ENCODE measurements around the gene FAM110A.
"Not testable (repeated sequence)": the region's sequence is repeated elsewhere in the genome, so short reads cannot be mapped to it uniquely, and the experiment has no call there.

Gene FAM110A

DNA sequence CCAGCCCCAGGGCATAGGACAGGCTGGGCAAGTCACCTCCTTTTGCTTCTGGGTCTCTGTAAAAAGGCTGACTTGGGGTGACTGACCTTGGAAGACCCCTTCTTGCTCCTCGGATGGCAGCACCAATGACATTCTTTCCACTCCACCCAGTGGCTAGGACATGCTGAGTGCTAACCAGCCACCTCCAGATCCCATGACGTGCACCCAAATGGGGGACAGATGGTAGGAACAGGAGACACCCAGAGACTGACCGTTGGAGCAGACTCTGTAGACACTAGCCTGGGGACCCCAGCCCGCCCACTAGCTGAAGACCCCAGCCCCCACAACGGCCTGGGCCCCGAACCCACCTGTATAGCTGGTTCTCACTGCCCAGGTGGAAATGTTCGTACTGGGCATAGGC lies 44.3 kb downstream of the FAM110A start:
- no peak for DNase-seq

DNA sequence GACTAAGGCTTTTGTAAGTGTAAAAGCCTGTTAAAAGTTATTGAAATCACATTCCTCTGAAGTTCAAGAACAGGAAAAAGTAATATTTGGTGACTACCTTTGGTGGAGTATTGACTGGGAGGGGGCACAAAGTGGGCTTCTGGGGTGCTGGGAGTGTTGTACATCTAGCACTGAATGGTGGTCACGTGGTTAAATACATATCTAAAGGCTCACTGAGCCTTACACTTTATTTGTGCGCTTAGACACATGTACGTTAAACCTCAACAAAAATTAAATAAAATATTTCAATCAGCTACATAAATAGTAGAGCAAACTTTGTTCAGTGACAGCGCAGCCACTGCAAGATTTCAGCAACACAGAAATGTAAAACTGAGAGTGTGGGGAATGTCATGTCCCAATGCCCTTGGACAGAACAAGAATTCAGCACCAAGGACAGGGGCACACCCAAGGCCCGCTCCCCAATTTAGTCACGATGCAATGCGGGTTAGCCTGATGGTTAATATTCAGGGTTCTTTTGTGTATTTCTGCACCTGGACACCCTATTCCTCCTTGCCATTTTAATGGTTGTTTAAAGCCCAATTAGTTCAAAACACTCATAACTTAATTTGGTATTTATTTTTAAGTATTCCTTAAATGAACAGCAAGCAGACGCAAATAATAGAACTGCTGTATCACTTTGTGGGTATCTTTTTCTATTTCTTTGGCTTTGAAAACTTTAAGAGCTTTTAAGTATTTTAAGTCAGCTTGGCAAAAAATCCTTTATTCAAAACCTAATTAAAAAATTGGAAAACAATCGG lies 45.2 kb downstream of the FAM110A start:
- no peak for DNase-seq

DNA sequence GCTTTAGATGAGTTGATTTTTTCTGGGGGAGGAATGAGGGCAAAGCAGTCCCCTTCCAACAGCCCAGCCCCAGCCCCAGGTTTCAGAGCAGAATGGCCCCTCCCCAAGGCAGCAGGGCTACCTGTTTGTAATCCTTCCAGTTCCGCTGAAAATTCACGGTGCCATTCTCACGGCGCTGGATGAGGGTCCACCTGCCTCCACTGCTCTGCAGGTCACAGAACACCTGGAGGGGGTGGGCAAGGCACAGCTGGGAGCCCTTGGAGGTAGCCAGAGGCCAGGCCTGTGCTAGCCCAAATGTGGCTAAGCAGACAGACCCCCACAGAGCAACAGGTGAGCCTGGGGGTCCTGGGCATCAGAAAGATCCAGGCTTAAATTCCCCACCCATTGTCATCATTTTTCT lies 46.1 kb downstream of the FAM110A start:
- no peak for DNase-seq

DNA sequence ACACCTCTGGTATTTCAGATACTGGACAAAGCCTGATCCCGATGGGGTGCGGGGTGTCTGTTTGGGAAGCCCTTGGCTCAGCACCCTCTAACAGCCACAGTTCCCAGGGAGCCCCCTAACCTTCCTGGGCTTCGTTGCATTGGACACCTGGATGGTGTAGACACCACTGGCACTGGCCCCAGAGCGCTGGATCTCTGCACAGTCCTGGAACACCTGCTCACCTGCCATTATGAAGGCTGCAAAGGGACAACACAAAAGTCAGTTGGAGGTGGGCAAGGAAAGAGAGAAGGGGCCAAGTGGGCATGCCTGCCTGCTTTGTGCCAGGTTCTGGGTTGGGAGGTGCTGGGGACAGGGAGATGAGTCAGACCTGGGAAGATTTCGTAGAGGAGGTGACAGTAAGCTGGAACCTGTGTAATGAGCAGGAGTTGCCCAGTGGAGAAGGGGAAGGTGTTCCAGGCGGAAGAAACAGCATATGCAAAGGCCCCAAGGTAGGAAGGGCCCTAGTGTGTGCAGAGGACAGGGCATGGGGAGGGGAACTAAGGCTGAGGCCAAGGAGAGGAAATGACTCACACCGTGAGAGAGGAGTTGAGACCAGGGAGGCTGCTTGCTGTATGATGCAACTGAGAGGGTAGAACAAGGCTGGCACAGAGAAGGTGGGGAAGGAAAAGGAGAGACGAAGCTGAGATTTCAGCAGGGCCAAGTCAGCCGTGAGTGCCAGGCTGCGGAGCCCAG lies 47.7 kb downstream of the FAM110A start:
- peak; percentile 29 for DNase-seq

DNA sequence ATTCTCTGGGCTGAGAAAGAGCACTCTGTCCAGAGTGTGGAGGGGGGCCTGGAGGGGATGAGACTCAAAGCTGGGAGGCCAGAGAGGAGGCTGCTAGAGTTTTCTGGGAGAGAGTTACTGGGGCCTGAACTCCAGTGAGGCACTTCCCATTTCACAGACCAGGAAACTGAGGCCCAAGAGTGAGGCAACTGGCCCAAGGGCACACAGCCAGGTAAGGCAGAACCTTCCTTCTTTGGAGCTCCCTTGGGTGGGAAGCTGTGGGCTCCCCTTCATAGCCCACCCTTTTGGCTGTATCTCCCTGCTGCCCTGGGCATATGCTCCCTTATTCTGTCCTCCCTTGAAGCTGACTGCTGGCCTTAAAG lies 48.2 kb downstream of the FAM110A start:
- no peak for DNase-seq

DNA sequence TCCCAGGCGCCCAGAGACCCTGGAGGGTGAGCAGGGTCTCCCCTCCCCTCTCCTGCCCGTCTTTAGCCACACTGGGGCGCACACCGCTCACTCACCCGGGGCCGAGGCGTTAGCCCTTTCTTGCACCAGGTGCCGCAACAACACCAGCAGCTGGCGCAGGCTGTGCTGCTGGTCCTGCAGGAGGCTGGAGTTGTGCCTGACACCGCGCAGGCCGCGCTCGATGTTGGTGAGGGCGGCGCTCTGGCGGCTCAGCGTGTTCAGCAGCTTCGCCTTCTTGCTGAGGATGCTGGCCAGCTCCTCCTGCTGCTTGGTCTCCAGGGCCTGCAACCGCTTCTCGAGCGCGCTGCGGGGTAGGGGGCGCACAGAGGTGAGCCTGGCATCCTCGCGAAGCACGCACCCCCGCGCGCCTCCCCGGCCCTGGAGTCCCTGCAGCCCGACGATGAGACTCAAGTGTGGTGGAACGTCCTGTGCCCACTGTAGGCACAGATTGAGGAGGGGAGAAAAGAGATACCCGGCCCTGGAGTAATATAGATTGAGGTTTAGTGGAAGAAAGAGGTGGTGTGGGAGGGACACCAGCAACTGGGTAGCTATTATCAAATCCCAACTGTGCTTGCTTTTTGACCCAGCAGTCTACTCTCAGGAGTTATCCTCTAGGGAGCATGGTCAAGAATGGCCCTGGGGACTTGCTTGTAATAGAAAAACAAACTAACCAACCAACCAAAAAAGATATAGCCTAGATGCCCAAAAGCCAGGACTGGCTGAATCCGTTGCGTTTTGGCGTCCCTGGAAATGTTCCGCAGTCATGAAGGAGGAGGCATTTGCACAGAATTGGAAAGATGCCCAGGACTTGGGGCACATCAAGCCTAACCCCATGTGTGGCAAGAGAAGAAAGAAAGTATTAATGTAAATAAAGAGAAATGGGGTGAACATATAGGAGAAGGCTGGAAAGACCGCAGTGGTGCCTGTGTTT lies 51.8 kb downstream of the FAM110A start:
- no peak for DNase-seq

DNA sequence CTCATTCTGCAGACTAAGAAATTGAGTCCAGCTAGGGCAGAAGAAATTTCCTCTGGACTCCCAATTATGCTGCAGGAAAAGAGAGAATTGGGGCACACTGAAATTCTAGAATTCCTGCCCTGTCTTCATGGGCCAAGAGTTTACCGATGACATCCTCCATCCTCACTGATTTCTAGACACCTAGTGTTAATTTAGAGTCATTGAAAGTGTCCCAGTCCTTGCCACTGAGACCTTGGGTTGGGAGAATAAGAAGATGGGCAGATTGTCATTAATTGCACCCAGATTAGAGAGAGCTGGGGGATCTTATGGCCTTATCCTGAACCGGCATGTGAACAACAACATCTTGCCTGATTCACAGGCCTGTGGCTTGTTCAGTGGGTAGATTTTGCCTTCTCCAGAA lies 53.6 kb downstream of the FAM110A start:
- no peak for DNase-seq

DNA sequence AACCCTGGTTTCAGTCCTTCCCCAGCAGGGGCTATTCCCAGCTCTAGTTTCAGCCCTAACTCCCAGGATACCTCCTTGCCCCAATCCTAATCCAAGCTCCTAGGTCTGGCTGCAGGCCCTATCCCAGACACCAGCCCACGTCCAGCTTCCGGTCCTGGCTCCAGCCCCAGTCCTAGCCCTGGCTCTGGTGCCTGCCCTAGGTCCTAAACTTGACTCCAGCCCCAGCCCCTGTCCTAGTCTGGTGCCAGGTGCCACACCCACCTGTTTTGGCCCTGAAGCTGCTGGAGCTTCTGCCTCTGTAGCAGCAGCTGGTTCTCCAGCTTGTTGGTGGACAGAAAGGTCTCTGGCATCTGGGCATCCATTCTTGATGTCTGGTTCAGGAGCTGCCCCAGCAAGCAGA lies 54.5 kb downstream of the FAM110A start:
- no peak for DNase-seq

DNA sequence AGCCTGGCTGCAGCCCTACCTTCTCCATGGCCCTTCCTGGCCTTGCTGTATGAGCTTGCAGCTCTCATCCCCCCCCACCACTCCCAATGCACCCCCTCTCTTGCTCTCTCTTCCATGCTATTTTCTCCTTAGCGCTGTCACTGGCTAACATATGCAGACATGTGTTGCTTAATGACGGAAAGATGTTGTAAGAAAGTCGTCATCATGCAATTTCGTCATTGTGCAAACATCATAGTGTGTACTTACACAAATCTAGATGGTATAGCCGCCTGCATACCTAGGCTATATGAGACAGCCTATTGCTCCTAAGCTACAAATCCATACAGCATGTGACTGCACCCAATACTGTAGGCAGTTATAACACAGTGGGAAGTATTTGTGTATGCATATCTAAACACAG lies 55.6 kb downstream of the FAM110A start:
- no peak for DNase-seq

DNA sequence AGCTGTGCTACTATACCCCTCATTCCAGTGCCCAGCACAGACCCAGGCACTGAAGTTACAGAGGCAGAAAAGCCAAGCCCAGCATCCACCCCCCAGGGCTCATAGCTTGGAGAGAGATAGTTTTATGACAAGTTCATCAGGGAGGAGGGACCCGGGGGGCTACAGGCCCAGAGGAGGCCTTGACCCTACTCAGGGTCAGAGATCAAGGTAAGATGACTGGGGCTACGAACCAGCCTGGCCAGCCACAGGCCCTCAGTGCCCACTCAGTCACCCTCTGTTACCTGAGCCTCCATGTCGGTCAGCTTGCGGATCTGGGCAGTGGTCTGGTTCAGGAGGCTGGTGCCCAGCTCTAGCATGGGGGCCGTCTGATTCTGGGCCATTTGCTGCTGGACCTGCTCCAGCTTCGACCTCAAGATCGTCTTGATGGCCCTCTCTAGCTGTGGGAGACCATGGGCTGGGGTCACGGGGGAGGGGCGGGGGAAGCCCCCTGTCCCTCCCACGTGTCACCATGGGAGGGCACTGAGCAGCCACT lies 56.5 kb downstream of the FAM110A start:
- DNase-seq, result no peak

DNA sequence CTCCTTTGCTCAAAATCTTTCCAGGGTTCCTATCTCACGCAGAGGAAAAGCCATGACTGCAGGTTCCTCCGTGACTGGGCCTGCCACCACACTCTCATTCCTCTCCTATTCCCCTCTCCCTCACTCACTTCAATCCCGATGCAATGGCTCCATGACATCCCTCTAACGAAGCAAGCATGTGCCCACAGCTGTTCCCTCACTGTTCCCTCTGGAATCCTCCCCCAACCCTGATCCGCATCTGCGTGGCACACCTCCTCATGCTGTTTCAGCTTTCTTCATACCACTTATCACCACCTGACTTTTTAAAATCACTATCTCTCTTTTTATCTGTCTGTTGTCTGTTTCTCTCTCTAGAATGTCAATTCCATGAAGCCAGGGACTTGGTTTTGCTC lies 57.1 kb downstream of the FAM110A start:
- no peak for DNase-seq

DNA sequence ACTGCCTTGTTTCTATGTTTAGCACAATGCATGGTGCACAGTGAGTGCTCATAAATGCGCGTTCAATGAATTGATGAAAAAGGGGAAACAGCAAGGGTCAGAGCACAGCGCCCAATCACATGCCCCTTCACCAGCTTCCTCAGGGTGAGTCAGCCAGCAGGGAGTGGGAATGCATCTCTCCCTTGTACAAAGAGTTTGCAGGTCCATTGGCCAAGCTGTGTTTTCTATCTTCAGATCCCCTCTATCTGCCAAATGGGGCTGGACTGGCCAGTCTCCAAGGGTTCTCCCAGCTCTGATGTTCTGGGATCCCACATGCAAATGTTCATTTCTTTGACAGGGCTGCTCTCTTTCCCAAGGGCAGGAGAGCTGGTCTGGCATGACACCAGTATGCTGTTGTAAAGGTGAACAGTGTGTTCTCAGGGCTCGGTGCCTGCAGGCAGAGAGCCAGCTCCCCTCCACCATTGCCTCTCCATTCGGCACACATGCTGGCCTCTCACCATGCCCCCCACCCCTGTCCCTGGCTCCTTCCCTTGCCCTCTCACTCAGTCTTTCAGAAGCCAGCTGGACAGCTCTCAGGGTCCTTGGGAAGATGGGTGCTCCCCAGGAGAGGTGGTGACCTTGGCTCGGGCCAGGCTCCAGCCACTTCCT lies 57.7 kb downstream of the FAM110A start:
- DNase-seq, result no peak

DNA sequence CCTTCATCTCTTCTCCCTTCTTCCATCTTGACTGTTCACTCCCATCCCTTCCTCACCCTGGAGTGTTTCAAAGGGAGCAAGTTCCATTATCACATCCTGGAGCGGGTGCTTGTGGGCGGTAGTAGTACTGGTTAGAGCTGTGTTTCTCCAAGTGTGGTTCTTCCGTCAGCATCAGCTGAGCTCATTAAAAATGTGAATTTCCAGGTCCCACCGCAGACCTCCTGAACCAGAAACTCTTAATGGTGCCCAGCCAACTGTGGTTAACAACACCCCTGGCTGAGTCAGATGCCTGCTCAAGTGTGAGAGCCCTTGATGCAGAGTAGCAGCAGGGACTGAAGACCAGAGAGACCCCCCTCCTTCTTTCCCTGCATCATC lies 58.2 kb downstream of the FAM110A start:
- DNase-seq, result no peak

DNA sequence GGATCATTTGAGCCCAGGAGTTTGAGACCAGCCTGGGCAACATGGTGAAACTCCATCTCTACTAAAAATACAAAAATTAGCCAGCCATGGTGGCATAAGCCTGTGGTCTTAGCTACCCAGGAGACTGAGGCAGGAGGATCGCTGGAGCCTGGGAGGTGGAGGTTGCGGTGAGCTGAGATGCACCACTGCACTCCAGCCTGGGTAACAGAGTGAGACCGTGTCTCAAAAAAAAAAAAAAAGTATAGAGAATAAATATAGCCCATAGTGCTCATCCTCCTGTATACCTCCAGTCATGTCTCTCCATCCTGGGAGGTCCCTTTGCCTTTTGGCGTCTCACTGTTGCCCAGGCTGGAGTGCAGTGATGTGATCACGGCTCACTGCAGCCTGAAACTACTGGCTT lies 58.9 kb downstream of the FAM110A start:
- not testable (repeated sequence) for DNase-seq

All from SIG-M5 (cell line).